WTC11 (cell line): Measurements from ENCODE around the gene GSDMA.

Experiments
- ARID4B ChIP-seq: sonication (generic); formaldehyde crosslinking; IDR thresholded peaks from 2 replicates; pipeline ENCODE4 v1.8.0; 2023; ENCODE audit warnings: missing genetic modification reagents, mild to moderate bottlenecking, borderline replicate concordance
- ATF2 ChIP-seq: sonication (generic); formaldehyde crosslinking; IDR thresholded peaks from 2 replicates; pipeline ENCODE4 v1.8.1; 2022; ENCODE audit warnings: low read depth, missing genetic modification reagents, borderline replicate concordance
- ATF3 ChIP-seq: sonication (generic); formaldehyde crosslinking; conservative IDR thresholded peaks from 2 replicates; pipeline ENCODE4 v1.8.1; 2022; ENCODE audit warnings: mild to moderate bottlenecking, missing genetic modification reagents
- CREM ChIP-seq: sonication (generic); formaldehyde crosslinking; IDR thresholded peaks from 2 replicates; pipeline ENCODE4 v1.8.1; 2022; ENCODE audit warnings: mild to moderate bottlenecking, missing genetic modification reagents, moderate library complexity
- CTCF ChIP-seq: fragments of 200-600 bp; IDR thresholded peaks from 2 replicates; pipeline ENCODE4 v1.8.0; 2022; ENCODE audit warnings: antibody characterized with exemption
- E2F4 ChIP-seq: sonication (generic); formaldehyde crosslinking; IDR thresholded peaks from 2 replicates; pipeline ENCODE4 v1.8.1; 2022; ENCODE audit warnings: low read depth, mild to moderate bottlenecking, moderate library complexity, missing genetic modification reagents, borderline replicate concordance
- ESRRA ChIP-seq: sonication (generic); formaldehyde crosslinking; IDR thresholded peaks from 2 replicates; pipeline ENCODE4 v1.8.1; 2022; ENCODE audit warnings: mild to moderate bottlenecking, missing genetic modification reagents, borderline replicate concordance
- FOXP4 ChIP-seq: sonication (generic); formaldehyde crosslinking; IDR thresholded peaks from 2 replicates; pipeline ENCODE4 v1.8.0; 2022; ENCODE audit warnings: mild to moderate bottlenecking, missing genetic modification reagents
- HMGXB4 ChIP-seq: sonication (generic); formaldehyde crosslinking; IDR thresholded peaks from 2 replicates; pipeline ENCODE4 v1.8.1; 2023; ENCODE audit warnings: mild to moderate bottlenecking, moderate library complexity, missing genetic modification reagents
- PREB ChIP-seq: sonication (generic); formaldehyde crosslinking; IDR thresholded peaks from 2 replicates; pipeline ENCODE4 v1.8.1; 2022; ENCODE audit warnings: mild to moderate bottlenecking, missing genetic modification reagents, moderate library complexity, borderline replicate concordance
- TP53 ChIP-seq: sonication (generic); formaldehyde crosslinking; IDR thresholded peaks from 2 replicates; pipeline ENCODE4 v1.8.1; 2023; ENCODE audit warnings: mild to moderate bottlenecking, missing genetic modification reagents
- USF1 ChIP-seq: sonication (generic); formaldehyde crosslinking; IDR thresholded peaks from 2 replicates; pipeline ENCODE4 v1.8.0; 2022; ENCODE audit warnings: mild to moderate bottlenecking, missing genetic modification reagents
- ZMAT4 ChIP-seq: fragments of 250-450 bp; sonication (Bioruptor Pico); IDR thresholded peaks from 2 replicates; pipeline ENCODE4 v1.9.0; 2021; ENCODE audit warnings: mild to moderate bottlenecking

- TF ChIP-seq ATF3 (CRISPR knock-in tag) = no peak
- no peak for TF ChIP-seq CTCF
- no peak for TF ChIP-seq FOXP4 (CRISPR knock-in tag)
- TF ChIP-seq TP53 (CRISPR knock-in tag) = no peak
- TF ChIP-seq PREB (CRISPR knock-in tag) = no peak
- TF ChIP-seq ARID4B (CRISPR knock-in tag) = no peak
- TF ChIP-seq E2F4 (CRISPR knock-in tag) = no peak
- no peak for TF ChIP-seq USF1
- no peak for TF ChIP-seq ZMAT4
- no peak for TF ChIP-seq ESRRA (CRISPR knock-in tag)
- TF ChIP-seq CREM = no peak
- TF ChIP-seq HMGXB4 (CRISPR knock-in tag) = no peak
- no peak for TF ChIP-seq ATF2 (CRISPR knock-in tag)
Measured at GRCh38 chr17:39962642-39963220, at the start of gene GSDMA.
